RWPE2 (cell line): ENCODE data around the gene CFAP74.

Experiments
- ATAC-seq: fragments of 200-7000 bp; cut with Tn5 transposase; 3 replicates; pipeline ENCODE4 v1.9.1; 2021; ENCODE audit warnings: low read depth
- DNase-seq: peaks from one replicate; pipeline ENCODE4 v3.0.0-alpha.2; 2020; ENCODE audit warnings: low spot score
- H3K27ac ChIP-seq: fragments of 450-650 bp; 2 replicates; pipeline ENCODE4 v1.5.1; 2017; ENCODE audit warnings: mild to moderate bottlenecking; ENCODE audit not compliant: poor library complexity, severe bottlenecking
- H3K27me3 ChIP-seq: fragments of 250-450 bp; sonication (Bioruptor Pico); 2 replicates; pipeline ENCODE4 v1.5.1; 2021; ENCODE audit warnings: mild to moderate bottlenecking, moderate library complexity; ENCODE audit not compliant: insufficient read depth, poor library complexity, severe bottlenecking
- H3K36me3 ChIP-seq: fragments of 250-450 bp; sonication (Bioruptor Pico); 2 replicates; pipeline ENCODE4 v1.5.1; 2020; ENCODE audit warnings: low read depth, mild to moderate bottlenecking, moderate library complexity
- H3K4me1 ChIP-seq: fragments of 250-450 bp; sonication (Bioruptor Pico); 2 replicates; pipeline ENCODE4 v1.5.1; 2021; ENCODE audit warnings: mild to moderate bottlenecking, moderate library complexity; ENCODE audit not compliant: insufficient read depth, poor library complexity, severe bottlenecking
- H3K4me3 ChIP-seq: fragments of 250-450 bp; sonication (Bioruptor Pico); 2 replicates; pipeline ENCODE4 v1.5.1; 2021; ENCODE audit warnings: mild to moderate bottlenecking, moderate library complexity; ENCODE audit not compliant: severe bottlenecking
- H3K9me3 ChIP-seq: fragments of 250-450 bp; sonication (Bioruptor Pico); 2 replicates; pipeline ENCODE4 v1.5.1; 2021; ENCODE audit warnings: mild to moderate bottlenecking, moderate library complexity; ENCODE audit not compliant: severe bottlenecking
- TF ChIP-seq, protein P1 (sequence below): fragments of 450-650 bp; IDR thresholded peaks from one replicate; pipeline ENCODE4 v1.5.1; 2017; ENCODE audit warnings: mild to moderate bottlenecking, moderate library complexity; ENCODE audit not compliant: poor library complexity, severe bottlenecking

CFAP74 gene

DNA sequence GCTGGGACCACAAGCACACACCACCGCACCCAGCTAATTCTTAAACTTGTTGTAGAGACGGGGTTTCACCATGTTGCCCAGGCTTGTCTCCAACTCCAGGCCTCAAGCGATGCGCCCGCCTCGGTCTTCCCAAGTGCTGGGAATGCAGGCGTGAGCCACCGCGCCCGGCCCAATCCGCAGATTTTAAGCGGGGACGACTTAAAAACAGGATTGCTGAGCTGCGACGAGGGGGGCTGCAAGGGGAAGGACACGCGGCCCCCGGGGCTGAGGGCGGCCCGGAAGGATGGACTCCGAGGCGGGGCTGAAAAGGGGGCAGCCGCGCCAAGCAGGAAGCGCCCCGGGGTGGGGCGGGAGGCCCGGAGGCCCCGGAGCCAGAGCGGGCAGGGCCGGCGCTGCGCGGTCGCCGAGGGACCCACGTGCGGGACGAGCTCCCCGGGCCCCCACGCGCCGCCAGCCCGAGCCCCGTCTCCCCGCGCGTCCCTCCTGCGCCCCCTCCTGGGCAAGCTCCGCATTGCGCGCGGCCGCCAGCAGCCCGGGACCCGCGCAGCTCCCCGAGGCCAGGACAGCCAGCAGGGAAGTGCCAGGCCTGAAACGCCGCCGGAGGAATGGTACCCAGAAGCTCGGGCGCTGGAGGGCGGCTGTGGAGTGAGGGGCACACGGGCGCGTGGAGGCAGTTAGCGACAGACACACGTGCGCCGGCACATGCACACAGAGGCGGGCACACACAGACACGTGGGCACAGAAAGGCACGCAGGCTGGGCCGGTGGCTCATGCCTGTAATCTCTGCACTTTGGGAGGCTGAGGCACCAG, 41.1 kb upstream of the CFAP74 start:
- ATAC-seq (peak; percentile 49), DNase-seq (no peak)
- H3K4me3 ChIP-seq: peak overlapping the region; percentile 22
- H3K4me1 ChIP-seq: no peaks in the 10 kb centered on the region
- H3K27me3 ChIP-seq: no peaks in the 10 kb centered on the region
- no peaks in the 10 kb centered on the region for H3K36me3 ChIP-seq
- H3K27ac ChIP-seq: no peak overlapping the region
- H3K9me3 ChIP-seq: no peaks in the 10 kb centered on the region
- TF ChIP-seq, protein P1, sequence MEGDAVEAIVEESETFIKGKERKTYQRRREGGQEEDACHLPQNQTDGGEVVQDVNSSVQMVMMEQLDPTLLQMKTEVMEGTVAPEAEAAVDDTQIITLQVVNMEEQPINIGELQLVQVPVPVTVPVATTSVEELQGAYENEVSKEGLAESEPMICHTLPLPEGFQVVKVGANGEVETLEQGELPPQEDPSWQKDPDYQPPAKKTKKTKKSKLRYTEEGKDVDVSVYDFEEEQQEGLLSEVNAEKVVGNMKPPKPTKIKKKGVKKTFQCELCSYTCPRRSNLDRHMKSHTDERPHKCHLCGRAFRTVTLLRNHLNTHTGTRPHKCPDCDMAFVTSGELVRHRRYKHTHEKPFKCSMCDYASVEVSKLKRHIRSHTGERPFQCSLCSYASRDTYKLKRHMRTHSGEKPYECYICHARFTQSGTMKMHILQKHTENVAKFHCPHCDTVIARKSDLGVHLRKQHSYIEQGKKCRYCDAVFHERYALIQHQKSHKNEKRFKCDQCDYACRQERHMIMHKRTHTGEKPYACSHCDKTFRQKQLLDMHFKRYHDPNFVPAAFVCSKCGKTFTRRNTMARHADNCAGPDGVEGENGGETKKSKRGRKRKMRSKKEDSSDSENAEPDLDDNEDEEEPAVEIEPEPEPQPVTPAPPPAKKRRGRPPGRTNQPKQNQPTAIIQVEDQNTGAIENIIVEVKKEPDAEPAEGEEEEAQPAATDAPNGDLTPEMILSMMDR: peak; percentile 95

DNA sequence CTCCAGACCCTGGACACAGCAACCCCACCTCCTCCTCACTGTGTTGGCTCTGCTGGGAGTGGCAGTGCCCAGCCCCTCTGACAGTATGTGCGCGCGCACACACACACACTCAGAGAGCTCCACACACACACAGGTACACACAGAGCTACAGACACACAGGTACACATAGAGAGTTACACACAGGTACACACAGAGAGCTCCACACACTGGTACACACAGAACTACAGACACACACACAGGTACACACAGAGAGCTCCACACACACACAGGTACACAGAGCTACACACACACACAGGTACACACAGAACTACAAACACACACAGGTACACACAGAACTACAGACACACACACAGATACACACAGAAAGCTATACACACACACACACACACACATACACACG, 40.3 kb upstream of the CFAP74 start:
- ATAC-seq (no peak), DNase-seq (no peak)
- Histone ChIP-seq H3K4me1 (no peaks in the 10 kb centered on the region), H3K4me3 (no peak overlapping the region), H3K9me3 (no peaks in the 10 kb centered on the region), H3K27me3 (no peaks in the 10 kb centered on the region), H3K36me3 (no peaks in the 10 kb centered on the region), H3K27ac (no peak overlapping the region)
- TF ChIP-seq, protein P1: no peak

DNA sequence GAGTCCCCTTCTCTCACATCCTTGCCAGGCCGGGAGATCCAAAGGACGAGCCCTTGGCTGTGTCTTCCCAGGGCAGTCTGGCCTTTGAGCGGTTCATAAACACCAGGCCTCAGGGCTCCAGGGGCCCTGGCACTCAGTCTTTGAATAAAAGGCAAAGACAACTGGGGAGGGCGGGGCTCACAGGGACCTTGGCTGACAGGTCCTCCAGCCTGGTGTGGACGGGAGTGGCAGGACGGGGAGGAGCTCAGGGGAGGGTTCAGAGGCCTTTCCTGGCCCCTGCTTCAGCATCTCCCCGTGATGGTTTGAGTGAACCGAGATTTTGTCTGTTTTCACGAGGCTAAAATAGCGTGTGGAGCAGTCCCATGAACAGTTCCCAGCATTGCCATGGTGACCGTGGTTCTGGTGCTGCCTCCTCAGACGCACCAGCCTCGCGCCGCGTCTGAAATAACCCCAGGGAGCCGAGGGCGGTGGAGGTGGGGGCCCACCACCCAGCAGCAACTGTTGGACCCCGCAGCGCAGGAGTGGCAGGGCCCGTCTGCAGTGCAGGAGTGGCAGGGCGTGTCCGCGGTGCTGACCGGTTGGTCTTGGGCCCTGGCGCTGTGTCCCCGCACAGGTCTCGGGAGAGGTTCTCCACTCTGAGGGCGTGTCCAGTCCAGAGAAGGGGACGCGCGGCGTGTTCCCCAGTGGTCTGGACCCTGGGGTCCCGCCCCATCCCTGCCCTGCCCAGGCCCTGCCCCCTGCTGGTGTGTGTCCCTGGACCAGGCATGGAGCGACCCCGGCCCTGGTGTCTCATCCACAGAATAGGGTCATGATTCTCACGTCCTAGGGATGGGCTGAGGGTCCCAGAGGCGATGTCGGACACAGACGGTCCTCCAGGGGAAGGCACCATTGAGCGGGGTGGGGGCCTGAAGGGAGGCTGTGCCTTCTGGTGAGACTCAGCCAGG, 39.5 kb upstream of the CFAP74 start:
- TF ChIP-seq, protein P1: no peak
- no peaks in the 10 kb centered on the region for H3K4me1 ChIP-seq
- ATAC-seq: no peak
- H3K36me3 ChIP-seq: no peaks in the 10 kb centered on the region
- H3K27ac ChIP-seq: no peak overlapping the region
- H3K27me3 ChIP-seq: no peaks in the 10 kb centered on the region
- DNase-seq: no peak
- no peak overlapping the region for H3K4me3 ChIP-seq
- H3K9me3 ChIP-seq: no peaks in the 10 kb centered on the region

DNA sequence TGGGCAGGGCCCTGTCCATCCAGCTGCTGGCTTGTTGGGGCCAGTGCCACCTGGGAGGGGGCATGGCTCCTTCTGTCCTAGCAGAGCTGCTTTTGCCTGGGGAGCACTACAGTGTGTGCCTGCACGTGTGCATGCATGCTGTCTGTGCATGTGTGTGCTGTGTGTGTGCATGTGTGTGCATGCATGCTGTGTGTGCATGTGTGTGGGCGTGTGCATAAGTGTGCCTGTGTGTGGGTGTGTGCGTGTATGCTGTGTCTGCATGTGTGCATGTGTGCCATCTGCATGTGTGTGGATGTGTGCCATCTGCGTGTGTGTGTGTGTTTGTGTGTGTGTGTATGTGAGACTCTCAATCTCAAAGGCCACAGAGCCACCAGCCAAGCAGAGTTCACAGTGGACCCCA, 38.3 kb upstream of the CFAP74 start:
- no peak for DNase-seq
- Histone ChIP-seq H3K4me1 (no peaks in the 10 kb centered on the region), H3K27ac (no peak overlapping the region), H3K27me3 (no peaks in the 10 kb centered on the region), H3K9me3 (no peaks in the 10 kb centered on the region), H3K36me3 (no peaks in the 10 kb centered on the region), H3K4me3 (no peak overlapping the region)
- no peak for ATAC-seq
- TF ChIP-seq, protein P1: no peak
